Endothelial cell of umbilical vein (primary cell): ENCODE measurements around the gene MPP3. TPM values are rescaled to one million over a fixed set of nuclear protein-coding genes. Genes with fewer than 3 reads are reported as not detected.
A peak's percentile ranks its signal among the peaks of the same experiment; 100 is the strongest.
"Not testable (repeated sequence)": the region's sequence is repeated elsewhere in the genome, so short reads cannot be mapped to it uniquely, and the experiment has no call there.

Experiments
- BruUV-seq: library from RNA; stranded (reverse); fragments of 400-500 nt; replicated peaks from 2 replicates; lab custom pipeline; 2021; lab: Mats Ljungman, UMichigan
- CTCF ChIA-PET: fragments of 300-600, 350-600 bp; sonication (Branson Sonifier 250); formaldehyde crosslinking; loops from one replicate; lab custom pipeline; 2021; ENCODE audit warnings: antibody characterized with exemption, inconsistent platforms; lab: Charles Lee
- POLR2A ChIA-PET: fragments of 300-600, 350-600 bp; sonication (Branson Sonifier 250); formaldehyde crosslinking; loops from one replicate; lab custom pipeline; 2021; ENCODE audit warnings: antibody characterized with exemption, inconsistent platforms; lab: Charles Lee
- DNase-seq: peaks from one replicate; pipeline ENCODE4 v3.0.0-alpha.2; 2011; ENCODE audit warnings: low read depth, low spot score
- FAIRE-seq: peaks from 2 replicates; lab custom pipeline; 2011; peaks lifted over from hg19 to GRCh38; lab: Jason Lieb, UNC
- H2AFZ ChIP-seq: 2 replicates; pipeline ENCODE4 v1.6.0; 2012; ENCODE audit warnings: low read depth, low read length, control low read depth, inconsistent platforms
- H3K27ac ChIP-seq: 2 replicates; pipeline ENCODE4 v1.5.1; 2011; ENCODE audit warnings: low read depth, mild to moderate bottlenecking, control low read depth, low read length, moderate library complexity; ENCODE audit not compliant: insufficient read depth
- H3K27me3 ChIP-seq, 2 experiments: 2 replicates each; pipeline versions ENCODE4 v1.6.0 to v1.6.1; 2011; ENCODE audit warnings: low read length in 2 of 2, mixed read lengths in 1 of 2; ENCODE audit not compliant: control insufficient read depth in 2 of 2, insufficient read depth in 2 of 2
- H3K36me3 ChIP-seq, 2 experiments: 2 replicates in 1 of 2; 3 replicates in 1 of 2; pipeline ENCODE4 v1.5.1; 2011; ENCODE audit warnings: low read length in 2 of 2, mild to moderate bottlenecking in 1 of 2, moderate library complexity in 1 of 2; ENCODE audit not compliant: control insufficient read depth in 2 of 2, insufficient read depth in 2 of 2; ENCODE audit errors: extremely low read depth in 1 of 2
- H3K4me1 ChIP-seq: 3 replicates; pipeline ENCODE4 v1.5.1; 2011; ENCODE audit warnings: mild to moderate bottlenecking, low read length; ENCODE audit not compliant: control insufficient read depth, insufficient read depth; ENCODE audit errors: extremely low read depth
- H3K4me2 ChIP-seq: 2 replicates; pipeline ENCODE4 v1.6.1; 2011; ENCODE audit warnings: low read length, control low read depth, mixed read lengths; ENCODE audit not compliant: insufficient read depth
- H3K4me3 ChIP-seq, 3 experiments: fragments of 200-600 bp in 1 of 3; sonication (generic), shearing (Covaris generic) in 1 of 3; replicated peaks in 1 of 3; 2 replicates each; pipeline ENCODE4 v1.5.1; 2011 to 2016; ENCODE audit warnings: control low read depth in 3 of 3, low read length in 3 of 3, mild to moderate bottlenecking in 2 of 3, inconsistent platforms in 1 of 3, low read depth in 1 of 3, moderate library complexity in 1 of 3; ENCODE audit not compliant: insufficient read depth in 1 of 3
- H3K79me2 ChIP-seq: 2 replicates; pipeline ENCODE4 v1.6.0; 2012; ENCODE audit warnings: low read length, inconsistent platforms; ENCODE audit not compliant: control insufficient read depth, insufficient read depth
- H3K9ac ChIP-seq: replicated peaks from 2 replicates; pipeline ENCODE3; 2011; ENCODE audit warnings: low read length, control low read depth; ENCODE audit not compliant: insufficient read depth; ENCODE audit errors: extremely low read depth
- H3K9me1 ChIP-seq: replicated peaks from 3 replicates; pipeline ENCODE4 v1.6.0; 2011; ENCODE audit warnings: mild to moderate bottlenecking, low read length; ENCODE audit not compliant: control insufficient read depth, insufficient read depth; ENCODE audit errors: extremely low read depth
- H3K9me3 ChIP-seq: replicated peaks from 2 replicates; pipeline ENCODE4 v1.5.1; 2012; ENCODE audit warnings: low read length, inconsistent platforms; ENCODE audit not compliant: control insufficient read depth, insufficient read depth
- H4K20me1 ChIP-seq: replicated peaks from 2 replicates; pipeline ENCODE3; 2011; ENCODE audit warnings: mild to moderate bottlenecking, low read length; ENCODE audit not compliant: control insufficient read depth, insufficient read depth; ENCODE audit errors: extremely low read depth
- EZH2 ChIP-seq: IDR thresholded peaks from 2 replicates; pipeline ENCODE4 v1.6.1; 2012; ENCODE audit warnings: borderline replicate concordance, low read depth, mild to moderate bottlenecking, moderate library complexity, low read length, inconsistent platforms; ENCODE audit not compliant: severe bottlenecking
- FOS ChIP-seq: IDR thresholded peaks from 2 replicates; pipeline ENCODE4 v1.6.1; 2011; ENCODE audit warnings: mild to moderate bottlenecking, low read length, moderate library complexity, borderline replicate concordance; ENCODE audit not compliant: insufficient read depth
- GATA2 ChIP-seq: IDR thresholded peaks from 2 replicates; pipeline ENCODE4 v1.7.0; 2011; ENCODE audit warnings: low read depth, mild to moderate bottlenecking, moderate library complexity, mixed read lengths, low read length; ENCODE audit not compliant: insufficient read length, insufficient read depth
- JUN ChIP-seq: IDR thresholded peaks from 2 replicates; pipeline ENCODE4 v1.6.1; 2011; ENCODE audit warnings: borderline replicate concordance, low read depth; ENCODE audit not compliant: insufficient read length, insufficient read depth
- POLR2A ChIP-seq: IDR thresholded peaks from 2 replicates; pipeline ENCODE4 v1.6.1; 2012; ENCODE audit warnings: low read depth, mild to moderate bottlenecking, control low read depth, low read length
- POLR2AphosphoS5 ChIP-seq: IDR thresholded peaks from 2 replicates; pipeline ENCODE4 v1.6.1; 2012; ENCODE audit warnings: low read depth, mild to moderate bottlenecking, control low read depth, low read length, moderate library complexity; ENCODE audit not compliant: insufficient read depth
- dilution Hi-C: fragments of 300-500 bp; cut with MboI; formaldehyde crosslinking; loops from one replicate; pipeline ENCODE4 v1.15.0; 2019; ENCODE audit warnings: low sequenced_read_pairs; ENCODE audit not compliant: extremely low pct_ligation_motif_present
- intact Hi-C: fragments of 100-400 bp; cut with micrococcal nuclease; formaldehyde crosslinking; loops from one replicate; pipeline ENCODE4 v1.10.0; 2022
- polyA plus RNA-seq, 4 experiments: library from polyadenylated mRNA; depleted of rRNA in 3 of 4; stranded (reverse) in 3 of 4; unstranded in 1 of 4; fragments of >200 nt; gene quantifications; 2 replicates each; pipeline versions ENCODE4 v1.2.1 to v1.2.3, GENCODE V29; 2011 to 2012; ENCODE audit warnings: missing spikeins in 1 of 4
- total RNA-seq: library from RNA; stranded (reverse); gene quantifications from 2 replicates; pipeline ENCODE4 v1.2.3, GENCODE V29; 2021
- TF ChIP-seq, protein P1 (sequence below): IDR thresholded peaks from 2 replicates; pipeline ENCODE4 v1.6.1; 2011; ENCODE audit not compliant: insufficient read depth, insufficient read length
- TF ChIP-seq, protein P2 (sequence below), 2 donors: IDR thresholded peaks; 1 replicate in 1 of 2; 2 replicates in 1 of 2; pipeline ENCODE4 v1.5.1; 2011; ENCODE audit warnings: low read length in 2 of 2, mild to moderate bottlenecking in 2 of 2, moderate library complexity in 2 of 2, control low read depth in 1 of 2, inconsistent platforms in 1 of 2, low read depth in 1 of 2; ENCODE audit not compliant: insufficient read depth in 1 of 2; ENCODE audit errors: extremely low read depth in 1 of 2

Gene MPP3
- total and polyA plus RNA-seq, 2 donors (not counting 3 experiments of a cell fraction or from before 2014, with no cell fraction given): 6.1 to 11.3 TPM

DNA sequence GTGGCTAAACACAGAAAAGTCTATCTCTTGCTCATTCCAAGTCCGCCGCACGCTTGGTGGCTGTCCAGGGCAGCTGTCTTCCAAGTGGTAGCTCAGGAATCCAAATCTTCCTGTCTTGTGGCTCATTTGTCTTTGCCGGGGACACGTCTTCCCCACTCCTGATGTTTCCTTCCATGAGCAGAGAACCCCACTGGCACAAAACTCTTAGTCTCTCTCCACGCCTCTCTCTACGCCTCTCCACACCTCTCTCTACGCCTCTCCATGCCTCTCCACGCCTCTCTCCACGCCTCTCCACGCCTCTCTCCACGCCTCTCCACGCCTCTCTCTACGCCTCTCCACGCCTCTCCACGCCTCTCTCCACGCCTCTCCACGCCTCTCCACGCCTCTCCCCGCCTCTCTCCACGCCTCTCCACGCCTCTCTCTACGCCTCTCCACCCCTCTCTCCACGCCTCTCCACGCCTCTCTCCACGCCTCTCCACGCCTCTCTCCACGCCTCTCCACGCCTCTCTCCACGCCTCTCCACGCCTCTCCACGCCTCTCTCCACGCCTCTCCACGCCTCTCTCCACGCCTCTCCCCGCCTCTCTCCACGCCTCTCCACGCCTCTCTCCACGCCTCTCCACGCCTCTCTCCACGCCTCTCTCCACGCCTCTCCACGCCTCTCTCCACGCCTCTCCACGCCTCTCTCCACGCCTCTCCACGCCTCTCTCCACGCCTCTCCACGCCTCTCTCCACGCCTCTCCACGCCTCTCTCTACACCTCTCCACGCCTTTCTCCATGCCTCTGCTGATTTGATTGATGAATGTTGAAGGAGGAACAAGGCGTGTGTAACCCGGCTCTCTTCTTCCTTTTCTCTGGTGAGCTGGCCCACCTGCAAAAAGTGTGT, 9.4 kb upstream of the MPP3 start:
- H3K4me1 ChIP-seq, DNase-seq, H3K4me3 ChIP-seq, H3K9ac ChIP-seq, H3K27me3 ChIP-seq, intact Hi-C loops, H3K27ac ChIP-seq, H4K20me1 ChIP-seq, H3K79me2 ChIP-seq, H3K36me3 ChIP-seq, H3K4me2 ChIP-seq, FAIRE-seq, H3K9me1 ChIP-seq, H2AFZ ChIP-seq, H3K9me3 ChIP-seq, BruUV-seq, dilution Hi-C loops: not testable (repeated sequence)
- CTCF ChIA-PET: interaction anchor here (1.0 to 1.7 kb wide), 3 partner anchors 52 to 87 kb away, joined by 5 to 12 read pairs (median 5); no protein-coding TSS in a partner anchor
- POLR2A ChIA-PET: interaction anchor here (0.6 kb wide), 1 partner anchor 45 kb away, joined by 7 read pairs; no protein-coding TSS in a partner anchor

DNA sequence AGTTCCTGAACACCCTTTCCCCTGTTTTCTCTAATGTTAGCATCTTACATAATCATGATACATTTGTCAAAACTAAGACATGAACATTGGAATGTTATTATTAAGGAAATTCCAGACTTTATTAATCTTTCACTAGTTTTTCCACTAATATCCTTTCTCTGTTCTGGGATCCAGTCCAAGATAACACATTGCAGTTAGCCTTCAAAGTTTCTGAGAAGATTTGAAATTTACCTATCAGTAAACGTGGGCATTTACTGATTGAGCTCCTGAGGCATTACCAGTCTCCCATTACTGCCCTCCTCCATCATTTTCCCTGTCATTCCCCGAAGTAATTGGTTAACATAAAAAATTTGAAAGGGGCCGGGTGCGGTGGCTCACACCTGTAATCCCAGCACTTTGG, 8.3 kb upstream of the MPP3 start:
- Histone ChIP-seq H3K4me2 (no peak overlapping the region), H3K9ac (no peak overlapping the region), H2AFZ (no peak overlapping the region), H3K9me3 (no peaks in the 10 kb centered on the region), H3K4me3 (no peak overlapping the region), H3K9me1 (no peaks in the 10 kb centered on the region), H3K4me1 (no peaks in the 10 kb centered on the region), H3K79me2 (no peaks in the 10 kb centered on the region), H3K27me3 (peaks cover 0 to 2% of the 10 kb centered on the region in 2 experiments), H4K20me1 (no peaks in the 10 kb centered on the region), H3K36me3 (no peaks in the 10 kb centered on the region), H3K27ac (no peak overlapping the region)
- TF ChIP-seq EZH2 (no peak), GATA2 (no peak), JUN (no peak), POLR2AphosphoS5 (no peak), POLR2A (no peak), FOS (no peak)
- TF ChIP-seq, protein P1, sequence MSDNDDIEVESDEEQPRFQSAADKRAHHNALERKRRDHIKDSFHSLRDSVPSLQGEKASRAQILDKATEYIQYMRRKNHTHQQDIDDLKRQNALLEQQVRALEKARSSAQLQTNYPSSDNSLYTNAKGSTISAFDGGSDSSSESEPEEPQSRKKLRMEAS: no peak
- TF ChIP-seq, protein P2, sequence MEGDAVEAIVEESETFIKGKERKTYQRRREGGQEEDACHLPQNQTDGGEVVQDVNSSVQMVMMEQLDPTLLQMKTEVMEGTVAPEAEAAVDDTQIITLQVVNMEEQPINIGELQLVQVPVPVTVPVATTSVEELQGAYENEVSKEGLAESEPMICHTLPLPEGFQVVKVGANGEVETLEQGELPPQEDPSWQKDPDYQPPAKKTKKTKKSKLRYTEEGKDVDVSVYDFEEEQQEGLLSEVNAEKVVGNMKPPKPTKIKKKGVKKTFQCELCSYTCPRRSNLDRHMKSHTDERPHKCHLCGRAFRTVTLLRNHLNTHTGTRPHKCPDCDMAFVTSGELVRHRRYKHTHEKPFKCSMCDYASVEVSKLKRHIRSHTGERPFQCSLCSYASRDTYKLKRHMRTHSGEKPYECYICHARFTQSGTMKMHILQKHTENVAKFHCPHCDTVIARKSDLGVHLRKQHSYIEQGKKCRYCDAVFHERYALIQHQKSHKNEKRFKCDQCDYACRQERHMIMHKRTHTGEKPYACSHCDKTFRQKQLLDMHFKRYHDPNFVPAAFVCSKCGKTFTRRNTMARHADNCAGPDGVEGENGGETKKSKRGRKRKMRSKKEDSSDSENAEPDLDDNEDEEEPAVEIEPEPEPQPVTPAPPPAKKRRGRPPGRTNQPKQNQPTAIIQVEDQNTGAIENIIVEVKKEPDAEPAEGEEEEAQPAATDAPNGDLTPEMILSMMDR (IDR thresholded peaks at IDR 0.05; ENCODE audit: extremely low read depth in 1 of 2, insufficient read depth in 1 of 2, low read depth in 1 of 2, low read length in 2 of 2): no peak
- BruUV-seq: no TSS peak
- DNase-seq: peak; percentile 36
- intact Hi-C loops: no loop called here
- dilution Hi-C loops: no loop called here
- FAIRE-seq: no peak
- CTCF ChIA-PET: interaction anchor here (0.9 to 2.3 kb wide), 12 partner anchors 11 to 103 kb away, joined by 3 to 12 read pairs (median 6); partner anchors contain the start of gene CFAP97D1
- POLR2A ChIA-PET: interaction anchor here (0.7 kb wide), 1 partner anchor 405 kb away, joined by 4 read pairs; no protein-coding TSS in a partner anchor
